HEK293T (cell line): ENCODE results near the gene RDH13.
"Not testable (repeated sequence)": the region's sequence is repeated elsewhere in the genome, so short reads cannot be mapped to it uniquely, and the experiment has no call there.

ENCODE experiments used
- ARNT ChIP-seq: fragments of 450-650 bp; IDR thresholded peaks from 2 replicates; pipeline ENCODE4 v1.6.1; 2017; ENCODE audit warnings: mild to moderate bottlenecking
- BHLHE40 ChIP-seq: fragments of 450-650 bp; IDR thresholded peaks from 2 replicates; pipeline ENCODE4 v1.6.1; 2016; ENCODE audit warnings: mild to moderate bottlenecking, moderate library complexity, borderline replicate concordance
- ELF4 ChIP-seq: fragments of 450-650 bp; IDR thresholded peaks from 2 replicates; pipeline ENCODE4 v1.6.1; 2017; ENCODE audit warnings: antibody characterized with exemption
- FOXA1 ChIP-seq: fragments of 450-650 bp; IDR thresholded peaks from 2 replicates; pipeline ENCODE4 v1.6.1; 2016; ENCODE audit warnings: mild to moderate bottlenecking
- FOXK2 ChIP-seq: fragments of 450-650 bp; IDR thresholded peaks from 2 replicates; pipeline ENCODE4 v1.6.1; 2016; ENCODE audit warnings: mild to moderate bottlenecking
- FOXM1 ChIP-seq: fragments of 450-650 bp; IDR thresholded peaks from 2 replicates; pipeline ENCODE4 v1.6.1; 2017; ENCODE audit warnings: mild to moderate bottlenecking, borderline replicate concordance
- HDGF ChIP-seq: fragments of 450-650 bp; IDR thresholded peaks from 2 replicates; pipeline ENCODE4 v1.6.1; 2017; ENCODE audit warnings: antibody characterized with exemption, borderline replicate concordance
- NFRKB ChIP-seq: fragments of 450-650 bp; IDR thresholded peaks from 2 replicates; pipeline ENCODE4 v1.6.1; 2016; ENCODE audit warnings: mild to moderate bottlenecking, moderate library complexity
- SP1 ChIP-seq: fragments of 450-650 bp; IDR thresholded peaks from 2 replicates; pipeline ENCODE4 v1.6.1; 2017
- SUZ12 ChIP-seq: fragments of 450-650 bp; IDR thresholded peaks from 2 replicates; pipeline ENCODE4 v1.6.1; 2016; ENCODE audit warnings: mild to moderate bottlenecking
- TARDBP ChIP-seq: fragments of 450-650 bp; IDR thresholded peaks from 2 replicates; pipeline ENCODE4 v1.6.1; 2016
- TF ChIP-seq, protein P1 (sequence below): fragments of 450-650 bp; IDR thresholded peaks from 2 replicates; pipeline ENCODE4 v1.6.1; 2016

DNA sequence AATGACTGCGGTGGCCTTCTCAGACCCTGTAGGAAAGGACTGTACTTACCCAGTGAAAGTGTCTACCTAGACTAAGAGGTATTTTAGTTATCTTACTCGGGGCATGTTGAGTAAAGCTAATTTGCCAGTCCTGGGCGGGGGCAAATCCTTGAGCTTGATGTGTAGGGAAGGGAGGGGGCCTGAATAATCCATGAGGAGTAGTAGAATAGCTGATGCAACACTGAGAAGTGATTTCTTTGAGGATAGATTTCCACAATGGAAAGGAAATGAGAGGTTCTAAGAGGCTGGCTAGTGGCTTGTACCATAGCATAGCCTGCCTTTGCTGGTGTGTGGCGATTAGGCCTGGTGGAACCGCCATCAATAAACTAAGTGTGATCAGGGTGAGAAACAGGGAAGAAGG lies 54.8 kb downstream of the RDH13 start:
- TF ChIP-seq FOXK2, FOXM1, FOXA1, NFRKB, BHLHE40, SUZ12, SP1, ARNT, ELF4, HDGF, TARDBP: not testable (repeated sequence)
- TF ChIP-seq, protein P1, sequence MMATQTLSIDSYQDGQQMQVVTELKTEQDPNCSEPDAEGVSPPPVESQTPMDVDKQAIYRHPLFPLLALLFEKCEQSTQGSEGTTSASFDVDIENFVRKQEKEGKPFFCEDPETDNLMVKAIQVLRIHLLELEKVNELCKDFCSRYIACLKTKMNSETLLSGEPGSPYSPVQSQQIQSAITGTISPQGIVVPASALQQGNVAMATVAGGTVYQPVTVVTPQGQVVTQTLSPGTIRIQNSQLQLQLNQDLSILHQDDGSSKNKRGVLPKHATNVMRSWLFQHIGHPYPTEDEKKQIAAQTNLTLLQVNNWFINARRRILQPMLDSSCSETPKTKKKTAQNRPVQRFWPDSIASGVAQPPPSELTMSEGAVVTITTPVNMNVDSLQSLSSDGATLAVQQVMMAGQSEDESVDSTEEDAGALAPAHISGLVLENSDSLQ, result not testable (repeated sequence)
